CD4-positive, alpha-beta T cell (primary cell): ENCODE measurements around the gene A3GALT2. TPM values are rescaled to one million over a fixed set of nuclear protein-coding genes. Genes with fewer than 3 reads are reported as not detected.

Experiments used
- ATAC-seq: fragments of 200-7000 bp; cut with Tn5 transposase; one replicate; pipeline ENCODE4 v1.10.0; 2022; ENCODE audit warnings: mild to moderate bottlenecking; ENCODE audit not compliant: poor library complexity
- CTCF ChIA-PET: fragments of 350-600 bp; sonication (Branson Sonifier 250); formaldehyde crosslinking; loops from one replicate; lab custom pipeline; 2021; ENCODE audit warnings: antibody characterized with exemption, inconsistent platforms; lab: Charles Lee
- POLR2A ChIA-PET: fragments of 350-600 bp; sonication (Branson Sonifier 250); formaldehyde crosslinking; loops from one replicate; lab custom pipeline; 2021; ENCODE audit warnings: antibody characterized with exemption, inconsistent platforms; lab: Charles Lee
- DNase-seq, 14 experiments: peaks; one replicate each; pipeline ENCODE4 v3.0.0-alpha.2; 2013 to 2020; ENCODE audit warnings: mixed read lengths in 2 of 14
- H3K27ac ChIP-seq, 2 donors: one replicate each; pipeline versions ENCODE4 v1.5.1 to v1.7.0; 2013; ENCODE audit warnings: low read length in 2 of 2, low read depth in 1 of 2, mild to moderate bottlenecking in 1 of 2
- H3K27me3 ChIP-seq, 2 experiments: 1 replicate in 1 of 2; 2 replicates in 1 of 2; pipeline versions ENCODE4 v1.6.1 to v1.7.0; 2013; ENCODE audit warnings: low read length in 2 of 2, control low read depth in 1 of 2, mild to moderate bottlenecking in 1 of 2, moderate library complexity in 1 of 2; ENCODE audit not compliant: insufficient read depth in 2 of 2, control insufficient read depth in 1 of 2
- H3K36me3 ChIP-seq: one replicate; pipeline ENCODE4 v1.6.1; 2013; ENCODE audit warnings: low read length, control low read depth; ENCODE audit not compliant: insufficient read depth
- H3K4me1 ChIP-seq: one replicate; pipeline ENCODE4 v1.6.1; 2013; ENCODE audit warnings: low read length, control low read depth; ENCODE audit not compliant: insufficient read depth
- H3K4me3 ChIP-seq: one replicate; pipeline ENCODE4 v1.5.1; 2013; ENCODE audit warnings: mild to moderate bottlenecking, low read length, moderate library complexity
- H3K9me3 ChIP-seq, 2 experiments: 1 replicate in 1 of 2; 2 replicates in 1 of 2; pipeline versions ENCODE4 v1.6.1 to v1.7.0; 2013; ENCODE audit warnings: low read length in 2 of 2, mild to moderate bottlenecking in 2 of 2, control low read depth in 1 of 2, moderate library complexity in 1 of 2; ENCODE audit not compliant: control insufficient read depth in 1 of 2, insufficient read depth in 1 of 2
- H3K27ac Mint-ChIP-seq: one replicate; pipeline ENCODE4 v1.8.0; 2020; ENCODE audit warnings: mixed read lengths
- H3K27me3 Mint-ChIP-seq: one replicate; pipeline ENCODE4 v1.8.0; 2021; ENCODE audit warnings: mixed read lengths
- H3K36me3 Mint-ChIP-seq: one replicate; pipeline ENCODE4 v1.8.0; 2021; ENCODE audit warnings: low read depth, mixed read lengths
- H3K4me1 Mint-ChIP-seq: one replicate; pipeline ENCODE4 v1.8.0; 2021; ENCODE audit warnings: low read depth, mixed read lengths
- H3K4me3 Mint-ChIP-seq: one replicate; pipeline ENCODE4 v1.8.0; 2020; ENCODE audit warnings: mild to moderate bottlenecking, mixed read lengths
- H3K9me3 Mint-ChIP-seq: one replicate; pipeline ENCODE4 v1.8.0; 2020; ENCODE audit warnings: mixed read lengths
- intact Hi-C, 2 experiments: fragments of 100-400 bp; cut with DNase I in 1 of 2; cut with micrococcal nuclease in 1 of 2; formaldehyde crosslinking; loops; one replicate each; pipeline versions ENCODE4 v1.15.1 to v1.9.0; 2023 to 2025; cut with DNase I, micrococcal nuclease
- total RNA-seq, 174 experiments: library from RNA in 2 of 174; stranded (reverse) in 2 of 174; gene quantifications; one replicate each; pipeline ENCODE4 v1.2.3 and lab custom pipeline; 2021 to 2026
- TF ChIP-seq, protein P1 (sequence below): fragments of 200-600 bp; IDR thresholded peaks from one replicate; pipeline ENCODE4 v1.8.0; 2022; ENCODE audit warnings: antibody characterized with exemption, mild to moderate bottlenecking

Gene A3GALT2
- total RNA-seq, 2 experiments from 2014 or later, result not detected

GRCh38 chr1:33322109-33322508 lies 1.2 kb upstream of the A3GALT2 start:
- H3K9me3 Mint-ChIP-seq, result no peaks in the 10 kb centered on the region
- no peaks in the 10 kb centered on the region for H3K4me1 ChIP-seq
- no peaks in the 10 kb centered on the region for H3K4me1 Mint-ChIP-seq
- ChIA-PET POLR2A (interaction anchor here (1.2 kb wide), 1 partner anchor 40 kb away, joined by 3 read pairs; no protein-coding TSS in a partner anchor), CTCF (no interaction called here)
- H3K27me3 Mint-ChIP-seq, result no peaks in the 10 kb centered on the region
- no peaks in the 10 kb centered on the region for H3K27me3 ChIP-seq
- DNase-seq (no peak), ATAC-seq (no peak)
- TF ChIP-seq, protein P1, sequence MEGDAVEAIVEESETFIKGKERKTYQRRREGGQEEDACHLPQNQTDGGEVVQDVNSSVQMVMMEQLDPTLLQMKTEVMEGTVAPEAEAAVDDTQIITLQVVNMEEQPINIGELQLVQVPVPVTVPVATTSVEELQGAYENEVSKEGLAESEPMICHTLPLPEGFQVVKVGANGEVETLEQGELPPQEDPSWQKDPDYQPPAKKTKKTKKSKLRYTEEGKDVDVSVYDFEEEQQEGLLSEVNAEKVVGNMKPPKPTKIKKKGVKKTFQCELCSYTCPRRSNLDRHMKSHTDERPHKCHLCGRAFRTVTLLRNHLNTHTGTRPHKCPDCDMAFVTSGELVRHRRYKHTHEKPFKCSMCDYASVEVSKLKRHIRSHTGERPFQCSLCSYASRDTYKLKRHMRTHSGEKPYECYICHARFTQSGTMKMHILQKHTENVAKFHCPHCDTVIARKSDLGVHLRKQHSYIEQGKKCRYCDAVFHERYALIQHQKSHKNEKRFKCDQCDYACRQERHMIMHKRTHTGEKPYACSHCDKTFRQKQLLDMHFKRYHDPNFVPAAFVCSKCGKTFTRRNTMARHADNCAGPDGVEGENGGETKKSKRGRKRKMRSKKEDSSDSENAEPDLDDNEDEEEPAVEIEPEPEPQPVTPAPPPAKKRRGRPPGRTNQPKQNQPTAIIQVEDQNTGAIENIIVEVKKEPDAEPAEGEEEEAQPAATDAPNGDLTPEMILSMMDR, result no peak
- H3K4me3 ChIP-seq, result no peak overlapping the region
- peaks cover 0 to 3% of the 10 kb centered on the region in 2 experiments for H3K9me3 ChIP-seq
- H3K27ac ChIP-seq, result no peak overlapping the region
- peaks cover 47% of the 10 kb centered on the region for H3K36me3 Mint-ChIP-seq
- peaks cover 43% of the 10 kb centered on the region for H3K36me3 ChIP-seq
- H3K27ac Mint-ChIP-seq, result no peak overlapping the region
- intact Hi-C loops, result no loop called here
- no peak overlapping the region for H3K4me3 Mint-ChIP-seq

- DNase-seq, result no peak
- no peaks in the 10 kb centered on the region for H3K4me1 ChIP-seq
- TF ChIP-seq, protein P1, result no peak
- H3K36me3 Mint-ChIP-seq, result peaks cover 38% of the 10 kb centered on the region
- H3K4me1 Mint-ChIP-seq, result no peaks in the 10 kb centered on the region
- H3K9me3 ChIP-seq, result peaks cover 0 to 3% of the 10 kb centered on the region in 2 experiments
- no peak overlapping the region for H3K4me3 ChIP-seq
- peaks cover 34% of the 10 kb centered on the region for H3K36me3 ChIP-seq
- no peak overlapping the region for H3K4me3 Mint-ChIP-seq
- H3K27ac ChIP-seq, result no peak overlapping the region
- no peaks in the 10 kb centered on the region for H3K27me3 ChIP-seq
- H3K27ac Mint-ChIP-seq, result no peak overlapping the region
- intact Hi-C loops, result no loop called here
- no peaks in the 10 kb centered on the region for H3K9me3 Mint-ChIP-seq
- ATAC-seq, result no peak
- CTCF ChIA-PET, result interaction anchor here (1.0 kb wide), 1 partner anchor 26 kb away, joined by 3 read pairs; no protein-coding TSS in a partner anchor
- POLR2A ChIA-PET, result no interaction called here
- no peaks in the 10 kb centered on the region for H3K27me3 Mint-ChIP-seq
Measured at GRCh38 chr1:33321178-33321577, 280 bp upstream of the A3GALT2 start.

GRCh38 chr1:33319949-33320618 lies 814 bp downstream of the A3GALT2 start:
- intact Hi-C loops, result no loop called here
- Histone ChIP-seq H3K4me3 (no peak overlapping the region), H3K27ac (no peak overlapping the region), H3K4me1 (peaks cover 3% of the 10 kb centered on the region), H3K27me3 (no peaks in the 10 kb centered on the region), H3K36me3 (peaks cover 23% of the 10 kb centered on the region), H3K9me3 (peaks cover 0 to 3% of the 10 kb centered on the region in 2 experiments)
- ChIA-PET CTCF (interaction anchor here (1.0 kb wide), 1 partner anchor 25 kb away, joined by 3 read pairs; no protein-coding TSS in a partner anchor), POLR2A (no interaction called here)
- H3K4me3 Mint-ChIP-seq, result no peak overlapping the region
- no peaks in the 10 kb centered on the region for H3K9me3 Mint-ChIP-seq
- ATAC-seq (no peak), DNase-seq (no peak)
- H3K27ac Mint-ChIP-seq, result no peak overlapping the region
- TF ChIP-seq, protein P1, result no peak
- H3K4me1 Mint-ChIP-seq, result peaks cover 3% of the 10 kb centered on the region
- H3K27me3 Mint-ChIP-seq, result no peaks in the 10 kb centered on the region
- H3K36me3 Mint-ChIP-seq, result peaks cover 27% of the 10 kb centered on the region
